Trophoblast cell (in vitro differentiated cells and primary cell): ENCODE results near the gene ADH1C.
"Not testable (repeated sequence)": the region's sequence is repeated elsewhere in the genome, so short reads cannot be mapped to it uniquely, and the experiment has no call there.

Experiments
- DNase-seq, 2 donors: peaks; one replicate each; pipeline ENCODE4 v3.0.0-alpha.2; 2016
- H2AFZ ChIP-seq: 2 replicates; pipeline ENCODE4 v1.6.1; 2013; ENCODE audit warnings: low read length, moderate library complexity, mild to moderate bottlenecking; ENCODE audit not compliant: insufficient read depth, poor library complexity
- H2AK5ac ChIP-seq: 2 replicates; pipeline ENCODE4 v1.6.1; 2013; ENCODE audit warnings: mild to moderate bottlenecking, low read length
- H2BK120ac ChIP-seq: 2 replicates; pipeline ENCODE4 v1.6.1; 2013; ENCODE audit warnings: low read length, mild to moderate bottlenecking, moderate library complexity; ENCODE audit not compliant: insufficient read depth, poor library complexity
- H2BK12ac ChIP-seq: 2 replicates; pipeline ENCODE4 v1.6.1; 2013; ENCODE audit warnings: mild to moderate bottlenecking, low read length, moderate library complexity
- H2BK5ac ChIP-seq: 2 replicates; pipeline ENCODE4 v1.6.1; 2013; ENCODE audit warnings: low read length, low read depth, moderate library complexity, mild to moderate bottlenecking; ENCODE audit not compliant: poor library complexity
- H3K14ac ChIP-seq: 2 replicates; pipeline ENCODE4 v1.6.1; 2013; ENCODE audit warnings: mild to moderate bottlenecking, low read length
- H3K18ac ChIP-seq: 2 replicates; pipeline ENCODE4 v1.6.1; 2013; ENCODE audit warnings: mild to moderate bottlenecking, low read length
- H3K23ac ChIP-seq: 2 replicates; pipeline ENCODE4 v1.6.1; 2013; ENCODE audit warnings: low read length
- H3K27ac ChIP-seq: 2 replicates; pipeline ENCODE4 v1.5.1; 2013; ENCODE audit warnings: low read depth, mild to moderate bottlenecking, inconsistent platforms, low read length, moderate library complexity
- H3K27me3 ChIP-seq: 2 replicates; pipeline ENCODE4 v1.6.1; 2013; ENCODE audit warnings: inconsistent platforms, mild to moderate bottlenecking, low read length, moderate library complexity; ENCODE audit not compliant: insufficient read depth
- H3K36me3 ChIP-seq, 2 experiments: 1 replicate in 1 of 2; 2 replicates in 1 of 2; pipeline ENCODE4 v1.6.1; 2013; ENCODE audit warnings: low read length in 2 of 2, mild to moderate bottlenecking in 2 of 2, moderate library complexity in 1 of 2; ENCODE audit not compliant: insufficient read depth in 2 of 2, control insufficient read depth in 1 of 2
- H3K4ac ChIP-seq: 2 replicates; pipeline ENCODE4 v1.6.1; 2013; ENCODE audit warnings: low read depth, mild to moderate bottlenecking, low read length, moderate library complexity
- H3K4me1 ChIP-seq, 2 experiments: 1 replicate in 1 of 2; 2 replicates in 1 of 2; pipeline ENCODE4 v1.6.1; 2013; ENCODE audit warnings: low read length in 2 of 2, mild to moderate bottlenecking in 2 of 2, moderate library complexity in 1 of 2; ENCODE audit not compliant: insufficient read depth in 2 of 2, control insufficient read depth in 1 of 2
- H3K4me2 ChIP-seq: 2 replicates; pipeline ENCODE4 v1.6.1; 2013; ENCODE audit warnings: inconsistent platforms, mild to moderate bottlenecking, low read length, moderate library complexity
- H3K4me3 ChIP-seq: 2 replicates; pipeline ENCODE4 v1.5.1; 2013; ENCODE audit warnings: mild to moderate bottlenecking, low read depth, low read length, inconsistent platforms
- H3K79me1 ChIP-seq: one replicate; pipeline ENCODE4 v1.6.1; 2013; ENCODE audit warnings: low read length
- H3K79me2 ChIP-seq: 2 replicates; pipeline ENCODE4 v1.6.1; 2013; ENCODE audit warnings: low read length, mild to moderate bottlenecking; ENCODE audit not compliant: control insufficient read depth, insufficient read depth, poor library complexity
- H3K9ac ChIP-seq: 2 replicates; pipeline ENCODE4 v1.6.1; 2013; ENCODE audit warnings: mild to moderate bottlenecking, low read length
- H3K9me3 ChIP-seq: 2 replicates; pipeline ENCODE4 v1.6.1; 2013; ENCODE audit warnings: low read depth, mild to moderate bottlenecking, control low read depth, inconsistent platforms, low read length; ENCODE audit not compliant: insufficient read depth
- H4K12ac ChIP-seq: 2 replicates; pipeline ENCODE4 v1.6.1; 2013; ENCODE audit warnings: low read depth, mild to moderate bottlenecking, low read length, moderate library complexity
- H4K8ac ChIP-seq: 2 replicates; pipeline ENCODE4 v1.6.1; 2013; ENCODE audit warnings: low read depth, mild to moderate bottlenecking, low read length, moderate library complexity
- H4K91ac ChIP-seq: one replicate; pipeline ENCODE4 v1.6.1; 2013; ENCODE audit warnings: low read depth, mild to moderate bottlenecking, low read length, moderate library complexity
- WGBS: extraction: QIAGEN DNeasy Blood & Tissue Kit; methylation state at CpG from one replicate; pipeline ENCODE4 v1.1.7; 2013; ENCODE audit warnings: missing lambda C conversion rate; ENCODE audit not compliant: insufficient read length, insufficient coverage; ENCODE audit errors: extremely low coverage; 5-methylcytosine and 5-hydroxymethylcytosine counted together

ADH1C gene

DNA sequence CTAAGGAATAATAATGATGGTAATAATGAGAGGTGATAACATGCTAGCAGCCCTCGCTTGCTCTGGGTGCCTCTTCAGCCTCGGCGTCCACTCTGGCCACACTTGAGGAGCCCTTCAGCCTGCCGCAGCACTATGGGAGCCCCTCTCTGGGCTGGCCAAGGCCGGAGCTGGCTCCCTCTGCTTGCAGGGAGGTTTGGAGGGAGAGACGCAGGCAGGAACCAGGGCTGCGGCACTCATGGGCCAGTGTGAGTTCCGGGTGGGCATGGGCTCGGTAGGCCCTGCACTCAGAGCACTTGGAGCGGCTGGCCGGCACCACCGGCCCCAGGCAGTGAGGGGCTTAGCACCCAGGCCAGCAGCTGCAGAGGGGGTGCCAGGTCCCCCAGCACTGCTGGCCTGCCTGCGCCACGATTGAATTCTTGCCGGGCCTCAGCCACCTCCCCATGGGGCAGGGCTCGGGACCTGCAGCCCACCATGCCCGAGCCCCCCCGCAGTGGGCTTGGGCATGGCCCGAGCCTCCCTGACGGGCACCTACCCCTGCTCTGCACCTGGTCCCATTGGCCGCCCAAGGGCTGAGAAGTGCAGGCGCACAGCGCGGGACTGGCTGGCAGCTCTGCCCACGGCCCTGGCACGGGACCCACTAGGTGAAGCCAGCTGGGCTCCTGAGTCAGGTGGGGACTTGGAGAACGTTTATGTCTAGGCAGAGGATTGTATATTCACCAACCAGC is 7.1 kb upstream of the ADH1C start:
- Histone ChIP-seq H2BK120ac (no peak overlapping the region), H3K27me3 (no peaks in the 10 kb centered on the region), H3K4me1 (no peaks in the 10 kb centered on the region), H3K18ac (no peak overlapping the region), H2BK5ac (no peak overlapping the region), H3K9me3 (peaks cover 4% of the 10 kb centered on the region), H3K79me1 (no peaks in the 10 kb centered on the region), H3K4me3 (no peak overlapping the region), H3K4ac (no peak overlapping the region), H3K79me2 (no peaks in the 10 kb centered on the region), H2AFZ (no peak overlapping the region), H3K27ac (no peak overlapping the region), H3K14ac (no peak overlapping the region), H2AK5ac (no peak overlapping the region), H3K23ac (no peak overlapping the region), H2BK12ac (no peak overlapping the region), H4K12ac (no peak overlapping the region), H3K36me3 (no peaks in the 10 kb centered on the region), H4K91ac (no peak overlapping the region), H4K8ac (no peak overlapping the region), H3K4me2 (no peak overlapping the region), H3K9ac (no peak overlapping the region)
- DNase-seq = no peak
- WGBS = no CpG with 5 or more reads among the region's 27 CpGs

DNA sequence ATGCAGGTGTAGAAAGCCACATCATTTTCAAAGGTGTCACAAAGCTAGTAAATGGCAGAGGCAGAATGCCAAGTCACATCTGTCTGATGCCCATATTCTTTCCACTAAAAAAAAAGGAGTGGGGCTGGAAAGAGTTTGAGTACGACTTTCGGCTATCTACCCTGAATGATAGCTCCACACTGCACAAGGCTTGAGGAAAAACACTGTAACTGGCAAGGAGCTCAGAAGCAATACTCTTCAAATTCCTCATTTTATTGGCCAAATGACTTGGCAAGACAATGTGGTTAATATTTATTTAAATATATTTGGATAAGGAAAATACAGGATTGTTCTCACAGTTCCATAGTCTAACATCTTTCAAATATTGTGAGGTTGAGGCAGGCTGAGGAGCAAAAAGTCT is 5.4 kb upstream of the ADH1C start:
- Histone ChIP-seq H3K79me1 (no peaks in the 10 kb centered on the region), H3K23ac (no peak overlapping the region), H3K27me3 (no peaks in the 10 kb centered on the region), H3K4me1 (no peaks in the 10 kb centered on the region), H3K27ac (no peak overlapping the region), H3K36me3 (no peaks in the 10 kb centered on the region), H2AK5ac (no peak overlapping the region), H2BK120ac (no peak overlapping the region), H3K18ac (no peak overlapping the region), H3K14ac (no peak overlapping the region), H3K9ac (no peak overlapping the region), H4K12ac (no peak overlapping the region), H4K91ac (no peak overlapping the region), H3K4me3 (no peak overlapping the region), H3K4ac (no peak overlapping the region), H2BK12ac (no peak overlapping the region), H3K9me3 (peaks cover 4% of the 10 kb centered on the region), H3K79me2 (no peaks in the 10 kb centered on the region), H3K4me2 (no peak overlapping the region), H4K8ac (no peak overlapping the region), H2BK5ac (no peak overlapping the region), H2AFZ (no peak overlapping the region)
- no peak for DNase-seq
- WGBS = no CpG with 5 or more reads among the region's 2 CpGs

DNA sequence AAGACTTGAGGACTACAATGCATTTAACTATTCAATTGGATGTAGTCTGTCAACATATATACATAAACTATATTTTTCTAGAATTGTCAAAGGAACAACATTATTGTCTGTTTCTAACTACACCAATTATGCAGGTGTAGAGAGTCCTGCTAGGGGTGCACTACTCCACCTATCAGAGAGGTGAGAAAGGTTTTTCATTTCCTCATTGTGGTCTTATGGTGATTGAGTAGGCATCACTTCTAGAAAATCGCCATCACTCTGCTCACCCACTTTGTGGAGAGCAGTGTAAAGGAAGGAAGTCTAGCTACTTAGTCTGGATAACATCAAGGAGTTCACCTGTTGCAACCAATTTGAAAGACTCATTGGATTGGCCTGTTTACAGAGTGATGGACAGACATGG is 4.4 kb upstream of the ADH1C start:
- Histone ChIP-seq H3K4me2 (no peak overlapping the region), H3K36me3 (no peaks in the 10 kb centered on the region), H4K8ac (no peak overlapping the region), H3K27ac (no peak overlapping the region), H2BK120ac (no peak overlapping the region), H3K9me3 (peaks cover 4% of the 10 kb centered on the region), H3K4ac (no peak overlapping the region), H4K12ac (no peak overlapping the region), H3K79me2 (no peaks in the 10 kb centered on the region), H4K91ac (no peak overlapping the region), H2AFZ (no peak overlapping the region), H2BK12ac (no peak overlapping the region), H3K27me3 (no peaks in the 10 kb centered on the region), H3K9ac (no peak overlapping the region), H3K14ac (no peak overlapping the region), H2AK5ac (no peak overlapping the region), H3K23ac (no peak overlapping the region), H3K4me1 (no peaks in the 10 kb centered on the region), H3K4me3 (no peak overlapping the region), H3K18ac (no peak overlapping the region), H3K79me1 (no peaks in the 10 kb centered on the region), H2BK5ac (no peak overlapping the region)
- no CpG with 5 or more reads among the region's 1 CpG for WGBS
- DNase-seq = no peak

DNA sequence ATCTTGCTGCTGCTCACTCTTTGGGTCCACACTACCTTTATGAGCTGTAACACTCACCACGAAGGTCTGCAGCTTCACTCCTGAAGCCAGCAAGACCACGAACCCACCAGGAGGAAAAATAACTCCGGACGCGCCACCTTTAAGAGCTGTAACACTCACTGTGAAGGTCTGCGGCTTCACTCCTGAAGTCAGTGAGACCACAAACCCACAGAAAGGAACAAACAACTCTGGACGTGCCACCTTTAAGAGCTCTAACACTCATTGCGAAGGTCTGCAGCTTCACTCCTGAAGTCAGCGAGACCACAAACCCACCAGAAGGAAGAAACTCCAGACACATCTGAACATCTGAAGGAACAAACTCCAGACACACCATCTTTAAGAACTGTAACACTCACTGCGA is 3.6 kb upstream of the ADH1C start:
- H3K4ac ChIP-seq, H3K4me3 ChIP-seq, H2BK12ac ChIP-seq, H2BK5ac ChIP-seq, H3K36me3 ChIP-seq, H3K9me3 ChIP-seq, H3K27me3 ChIP-seq, H2AK5ac ChIP-seq, H2AFZ ChIP-seq, H3K79me2 ChIP-seq, H4K8ac ChIP-seq, H3K14ac ChIP-seq, H3K18ac ChIP-seq, H3K79me1 ChIP-seq, H3K4me2 ChIP-seq, H3K4me1 ChIP-seq, H4K91ac ChIP-seq, DNase-seq, H3K9ac ChIP-seq, H4K12ac ChIP-seq, H2BK120ac ChIP-seq, H3K27ac ChIP-seq, H3K23ac ChIP-seq: not testable (repeated sequence)
- no CpG with 5 or more reads among the region's 10 CpGs for WGBS
